Heart right ventricle (tissue), 16 donors: ENCODE data around the gene ZBTB49. TPM values are rescaled to one million over a fixed set of nuclear protein-coding genes. Genes with fewer than 3 reads are reported as not detected.
A peak's percentile ranks its signal among the peaks of the same experiment; 100 is the strongest.

Source experiments
- ATAC-seq, 8 donors: fragments of 200-7000 bp; cut with Tn5 transposase; one replicate each; pipeline ENCODE4 v1.9.1; 2020; ENCODE audit warnings: mild to moderate bottlenecking in 8 of 8, moderate library complexity in 8 of 8, moderate number of reproducible peaks in 1 of 8
- DNase-seq, 2 donors: peaks; one replicate each; pipeline ENCODE4 v3.0.0-alpha.2; 2020
- H3K27ac ChIP-seq, 10 donors: fragments of 200-600 bp; sonication (generic) in 2 of 10; one replicate each; pipeline versions ENCODE4 v1.5.0 to v1.8.0; 2020 to 2022; ENCODE audit warnings: mild to moderate bottlenecking in 3 of 10
- H3K27me3 ChIP-seq, 7 donors: fragments of 200-600 bp; one replicate each; pipeline ENCODE4 v1.8.0; 2021 to 2022; ENCODE audit warnings: mild to moderate bottlenecking in 2 of 7
- H3K36me3 ChIP-seq, 9 donors: fragments of 200-600 bp; sonication (generic) in 1 of 9; one replicate each; pipeline versions ENCODE4 v1.5.0 to v1.8.0; 2020 to 2022; ENCODE audit warnings: mild to moderate bottlenecking in 2 of 9
- H3K4me1 ChIP-seq, 9 donors: fragments of 200-600 bp; sonication (generic) in 1 of 9; one replicate each; pipeline versions ENCODE4 v1.5.0 to v1.8.0; 2020 to 2022; ENCODE audit warnings: mild to moderate bottlenecking in 4 of 9
- H3K4me3 ChIP-seq, 10 donors: fragments of 200-600 bp; sonication (generic) in 2 of 10; one replicate each; pipeline versions ENCODE4 v1.5.0 to v1.8.0; 2020 to 2022; ENCODE audit warnings: mild to moderate bottlenecking in 7 of 10, moderate library complexity in 2 of 10
- H3K9me3 ChIP-seq, 11 donors: fragments of 200-600 bp in 10 of 11; sonication (generic) in 2 of 11; one replicate each; pipeline versions ENCODE4 v1.5.0 to v1.8.0; 2013 to 2022; ENCODE audit warnings: mild to moderate bottlenecking in 2 of 11, control low read depth in 1 of 11, moderate library complexity in 1 of 11
- CTCF ChIP-seq, 9 donors: fragments of 200-600 bp; sonication (generic) in 2 of 9; IDR thresholded peaks; one replicate each; pipeline versions ENCODE4 v1.5.0 to v1.8.0; 2021 to 2022; ENCODE audit warnings: antibody characterized with exemption in 9 of 9, mild to moderate bottlenecking in 5 of 9, moderate library complexity in 1 of 9
- WGBS, 2 donors: extraction: QIAGEN DNeasy Blood & Tissue Kit; methylation state at CpG; one replicate each; pipeline ENCODE4 v1.1.7; 2013; ENCODE audit warnings: inconsistent platforms in 1 of 2; 5-methylcytosine and 5-hydroxymethylcytosine counted together
- intact Hi-C, 10 donors: fragments of 100-400 bp; cut with DNase I; formaldehyde crosslinking; loops; one replicate each; pipeline versions ENCODE4 v1.11.1 to v1.14.2; 2022
- polyA plus RNA-seq, 2 donors: library from polyadenylated mRNA; stranded (reverse); fragments of 200-250 nt; gene quantifications; one replicate each; pipeline ENCODE4 v1.2.3, GENCODE V29; 2013
- total RNA-seq, 10 donors: library from RNA; stranded (reverse); fragmentation: NEBNext Ultra II Directional in 3 of 10; extraction: Animal tissue kit (Norgen Biotek cat#: 25700) in 3 of 10; gene quantifications; one replicate each; pipeline versions ENCODE4 v1.2.1 to v1.2.4, GENCODE V29; 2021 to 2023
- donor health status: Arrhythmogenic right ventricular cardiomyopathy.
- donor health status: ischemic (EF 13 %, LVEDD 7.1; RV severe dilation, severe dysfunction).
- donor health status: healthy with polysubstance abuse.
- donor health status: DM: no; HTN: yes; CAD: no.
- donor health status: DM: no; HTN: no; CAD: no.
- donor health status: ischemic (EF 25% LVEDD 6.9; RV normal size, moderate dysfunction).
- donor health status: ischemic (EF 25% LVEDD 5.7; RV mildly dilated, moderate dysfunction).
- donor health status: healthy.
- donor health status: DM: yes; HTN: yes; CAD: no.
- donor health status: Ischemic cardiomyopathy.
- donor health status: ischemic (EF 35%, LVEDD 5.7; RV mildly dilated, moderate dysfunction).
- donor health status: nonischemic (EF 11% LVEDD 7.7; RV severe dilation, severe dysfunction).
- donor health status: DM: yes; HTN: yes; CAD: no.
- donor health status: PGD.
- donor health status: ischemic (EF 29% LVEDD 5.4; RV normal size, mild dysfunction).
- donor health status: nonischemic (EF 23%, LVEDD 6.1; RV moderate dilation, normal function).

ZBTB49 gene
- total and polyA plus RNA-seq, 12 donors = 2.1 to 6.0 (median 4.3) TPM

- intact Hi-C loops = no loop called here
- no peak overlapping the region for H3K4me3 ChIP-seq
- ATAC-seq (no peak), DNase-seq (no peak)
- H3K4me1 ChIP-seq = peaks cover 0 to 27% (median 0%) of the 10 kb centered on the region in 9 donors
- H3K9me3 ChIP-seq = no peaks in the 10 kb centered on the region
- no peak overlapping the region for H3K27ac ChIP-seq
- TF ChIP-seq CTCF (IDR thresholded peaks at IDR 0.05) = no peak
- peaks cover 0 to 100% (median 50%) of the 10 kb centered on the region in 9 donors for H3K36me3 ChIP-seq
- 91 to 96% methylated on average over 14 of the region's 14 CpGs for WGBS, 2 donors
- no peaks in the 10 kb centered on the region for H3K27me3 ChIP-seq
Observed at GRCh38 chr4:4274226-4274625, 15.8 kb upstream of the ZBTB49 start.

- H3K27me3 ChIP-seq = no peaks in the 10 kb centered on the region
- H3K27ac ChIP-seq = no peak overlapping the region
- no peak overlapping the region for H3K4me3 ChIP-seq
- ATAC-seq (no peak), DNase-seq (no peak)
- H3K4me1 ChIP-seq = no peaks in the 10 kb centered on the region
- TF ChIP-seq CTCF (IDR thresholded peaks at IDR 0.05) = no peak
- no peaks in the 10 kb centered on the region for H3K9me3 ChIP-seq
- WGBS, 2 donors = 77 to 89% methylated on average over 6 of the region's 6 CpGs
- H3K36me3 ChIP-seq = peaks cover 0 to 100% (median 74%) of the 10 kb centered on the region in 9 donors
- intact Hi-C loops = no loop called here
Observed at GRCh38 chr4:4277531-4277930, 12.5 kb upstream of the ZBTB49 start.

- TF ChIP-seq CTCF (IDR thresholded peaks at IDR 0.05) = no peak
- WGBS, 2 donors = 87 to 97% methylated on average over 6 of the region's 6 CpGs
- no peak for DNase-seq
- peaks cover 0 to 95% (median 51%) of the 10 kb centered on the region in 9 donors for H3K36me3 ChIP-seq
- peaks cover 0 to 19% (median 9%) of the 10 kb centered on the region in 9 donors for H3K4me1 ChIP-seq
- H3K9me3 ChIP-seq = no peaks in the 10 kb centered on the region
- no peaks in the 10 kb centered on the region for H3K27me3 ChIP-seq
- no peak for ATAC-seq
- no peak overlapping the region for H3K27ac ChIP-seq
- no peak overlapping the region for H3K4me3 ChIP-seq
- intact Hi-C loops = no loop called here
Observed at GRCh38 chr4:4281787-4282186, 8.3 kb upstream of the ZBTB49 start.

- peak in 6 of 8 donors; percentile 19 to 61 (median 32) for ATAC-seq
- intact Hi-C loops = loop anchor here in 2 of 10 donors (5.0 kb wide), 1 partner anchor 33 kb away; no protein-coding TSS in a partner anchor
- H3K27ac ChIP-seq = peak overlapping the region in 9 of 10 donors; percentile 17 to 79 (median 57)
Observed at GRCh38 chr4:4284827-4285618, 5.0 kb upstream of the ZBTB49 start.

More at GRCh38 chr4:4284827-4285618, 5.0 kb upstream of the ZBTB49 start:
- DNase-seq = peak in 1 of 2 donors; percentile 23
- WGBS, 2 donors = 43 to 55% methylated on average over 11 of the region's 11 CpGs
- Histone ChIP-seq H3K9me3 (no peaks in the 10 kb centered on the region), H3K36me3 (peaks cover 0 to 63% (median 27%) of the 10 kb centered on the region in 9 donors), H3K4me1 (peaks cover 9 to 36% (median 22%) of the 10 kb centered on the region in 9 donors), H3K27me3 (no peaks in the 10 kb centered on the region), H3K4me3 (no peak overlapping the region)
- no peak for TF ChIP-seq CTCF (IDR thresholded peaks at IDR 0.05)
